Sigmoid colon (tissue), 7 donors: ENCODE data around the gene SLC15A3. TPM values are rescaled to one million over a fixed set of nuclear protein-coding genes. Genes with fewer than 3 reads are reported as not detected.

Source experiments
- DNase-seq: peaks from one replicate; pipeline ENCODE4 v3.0.0-alpha.2; 2019
- H3K27ac ChIP-seq, 4 donors: fragments of 200-600 bp; sonication (generic); one replicate each; pipeline ENCODE4 v1.5.1; 2016 to 2019; ENCODE audit warnings: mild to moderate bottlenecking in 1 of 4
- H3K27me3 ChIP-seq, 3 donors: fragments of 200-600 bp; sonication (generic); one replicate each; pipeline ENCODE4 v1.5.1; 2019; ENCODE audit warnings: mild to moderate bottlenecking in 1 of 3
- H3K36me3 ChIP-seq, 4 donors: fragments of 200-600 bp; sonication (generic); one replicate each; pipeline ENCODE4 v1.5.1; 2016 to 2019
- H3K4me1 ChIP-seq, 4 donors: fragments of 200-600 bp; sonication (generic); one replicate each; pipeline ENCODE4 v1.5.1; 2017 to 2019
- H3K4me3 ChIP-seq, 4 donors: fragments of 200-600 bp; sonication (generic); one replicate each; pipeline ENCODE4 v1.5.1; 2017 to 2019; ENCODE audit warnings: mild to moderate bottlenecking in 2 of 4, moderate library complexity in 1 of 4
- H3K9me3 ChIP-seq, 4 donors: fragments of 200-600 bp in 3 of 4; sonication (generic) in 3 of 4; one replicate each; pipeline versions ENCODE4 v1.5.1 to v1.6.1; 2013 to 2019
- CTCF ChIP-seq, 4 experiments: fragments of 450-650 bp in 3 of 4; fragments of 200-600 bp in 1 of 4; IDR thresholded peaks; one replicate each; pipeline ENCODE4 v1.5.1; 2016 to 2019; ENCODE audit warnings: antibody characterized with exemption in 4 of 4, mild to moderate bottlenecking in 3 of 4, moderate library complexity in 2 of 4
- EP300 ChIP-seq, 4 donors: sonication (generic); formaldehyde crosslinking; IDR thresholded peaks; one replicate each; pipeline ENCODE4 v1.6.1; 2017; ENCODE audit warnings: antibody characterized with exemption in 4 of 4
- POLR2A ChIP-seq, 2 donors: fragments of 450-650 bp; IDR thresholded peaks; one replicate each; pipeline ENCODE4 v1.6.1; 2016; ENCODE audit warnings: antibody characterized with exemption in 2 of 2, mild to moderate bottlenecking in 2 of 2, moderate library complexity in 2 of 2
- POLR2AphosphoS5 ChIP-seq, 4 donors: sonication (generic); formaldehyde crosslinking; IDR thresholded peaks; one replicate each; pipeline ENCODE4 v1.6.1; 2017; ENCODE audit warnings: antibody characterized with exemption in 4 of 4
- WGBS, 2 donors: extraction: QIAGEN DNeasy Blood & Tissue Kit; methylation state at CpG; one replicate each; pipeline ENCODE4 v1.1.7; 2013; 5-methylcytosine and 5-hydroxymethylcytosine counted together
- intact Hi-C: fragments of 100-400 bp; cut with DNase I; formaldehyde crosslinking; loops from one replicate; pipeline ENCODE4 v1.15.1; 2023
- polyA plus RNA-seq, 3 donors: library from polyadenylated mRNA; stranded (reverse); fragments of 200-250 nt; gene quantifications; one replicate each; pipeline ENCODE4 v1.2.3, GENCODE V29; 2013
- total RNA-seq, 4 donors: library from RNA; depleted of rRNA; stranded (reverse); fragments of >200 nt; gene quantifications; one replicate each; pipeline ENCODE4 v1.1.0, GENCODE V29; 2016
- donor health status: healthy with polysubstance abuse.
- donor health status: Bipolar disorder and iron deficiency.
- donor health status: healthy.

Gene SLC15A3
- total and polyA plus RNA-seq, 7 donors = 12.8 to 43.9 (median 21.3) TPM

- 90 to 92% methylated on average over 8 of the region's 8 CpGs for whole genome bisulfite sequencing, 2 donors
- H3K36me3 ChIP-seq = peaks cover 3 to 15% (median 8%) of the 10 kb centered on the region in 4 donors
- H3K27me3 ChIP-seq = peaks cover 10 to 22% (median 10%) of the 10 kb centered on the region in 3 donors
- H3K4me3 ChIP-seq = no peak overlapping the region
- TF ChIP-seq EP300 (IDR thresholded peaks at IDR 0.05) (no peak), POLR2AphosphoS5 (IDR thresholded peaks at IDR 0.05) (no peak), POLR2A (IDR thresholded peaks at IDR 0.05) (no peak), CTCF (IDR thresholded peaks at IDR 0.05) (no peak)
- H3K4me1 ChIP-seq = peaks cover 0 to 21% (median 18%) of the 10 kb centered on the region in 4 donors
- intact Hi-C loops = no loop called here
- H3K9me3 ChIP-seq = no peaks in the 10 kb centered on the region
- DNase-seq = no peak
- no peak overlapping the region for H3K27ac ChIP-seq
Observed at GRCh38 chr11:60927061-60927592, 24.8 kb downstream of the SLC15A3 start.

GRCh38 chr11:60926500-60926899 is 25.5 kb downstream of the SLC15A3 start:
- Histone ChIP-seq H3K27me3 (peaks cover 10 to 22% (median 10%) of the 10 kb centered on the region in 3 donors), H3K36me3 (peaks cover 9 to 22% (median 14%) of the 10 kb centered on the region in 4 donors), H3K4me1 (peaks cover 0 to 21% (median 18%) of the 10 kb centered on the region in 4 donors), H3K9me3 (no peaks in the 10 kb centered on the region), H3K4me3 (no peak overlapping the region), H3K27ac (no peak overlapping the region)
- intact Hi-C loops = no loop called here
- TF ChIP-seq CTCF (IDR thresholded peaks at IDR 0.05) (no peak), EP300 (IDR thresholded peaks at IDR 0.05) (no peak), POLR2AphosphoS5 (IDR thresholded peaks at IDR 0.05) (no peak), POLR2A (IDR thresholded peaks at IDR 0.05) (no peak)
- no peak for DNase-seq
- WGBS, 2 donors = 92 to 96% methylated on average over 8 of the region's 8 CpGs

GRCh38 chr11:60925868-60926267 is 26.1 kb downstream of the SLC15A3 start:
- TF ChIP-seq CTCF (IDR thresholded peaks at IDR 0.05) (no peak), POLR2A (IDR thresholded peaks at IDR 0.05) (no peak), EP300 (IDR thresholded peaks at IDR 0.05) (no peak), POLR2AphosphoS5 (IDR thresholded peaks at IDR 0.05) (no peak)
- Histone ChIP-seq H3K4me3 (no peak overlapping the region), H3K27me3 (peaks cover 10 to 22% (median 10%) of the 10 kb centered on the region in 3 donors), H3K36me3 (peaks cover 15 to 28% (median 21%) of the 10 kb centered on the region in 4 donors), H3K27ac (no peak overlapping the region), H3K9me3 (no peaks in the 10 kb centered on the region), H3K4me1 (peaks cover 0 to 21% (median 18%) of the 10 kb centered on the region in 4 donors)
- 72 to 75% methylated on average over 6 of the region's 6 CpGs for WGBS, 2 donors
- intact Hi-C loops = no loop called here
- DNase-seq = no peak

- Histone ChIP-seq H3K4me1 (peaks cover 0 to 21% (median 19%) of the 10 kb centered on the region in 4 donors), H3K36me3 (peaks cover 22 to 35% (median 28%) of the 10 kb centered on the region in 4 donors), H3K27ac (no peak overlapping the region), H3K4me3 (peak overlapping the region; percentile 45 to 68 (median 59)), H3K9me3 (no peaks in the 10 kb centered on the region), H3K27me3 (peaks cover 10 to 22% (median 10%) of the 10 kb centered on the region in 3 donors)
- no peak for DNase-seq
- intact Hi-C loops = no loop called here
- WGBS, 2 donors = 5 to 6% methylated on average over 35 of the region's 35 CpGs
- TF ChIP-seq CTCF (IDR thresholded peaks at IDR 0.05) (no peak), POLR2A (IDR thresholded peaks at IDR 0.05) (no peak), EP300 (IDR thresholded peaks at IDR 0.05) (no peak), POLR2AphosphoS5 (IDR thresholded peaks at IDR 0.05) (no peak)
Observed at GRCh38 chr11:60924906-60925853, 26.8 kb downstream of the SLC15A3 start.
